Adrenal gland (tissue), 12 donors: ENCODE results near the gene AMN1. TPM values are rescaled to one million over a fixed set of nuclear protein-coding genes. Genes with fewer than 3 reads are reported as not detected.
"Not testable (repeated sequence)": the region's sequence is repeated elsewhere in the genome, so short reads cannot be mapped to it uniquely, and the experiment has no call there.

Source experiments
- DNase-seq, 7 donors: peaks; one replicate each; pipeline ENCODE4 v3.0.0-alpha.2; 2019 to 2020
- H3K27ac ChIP-seq, 5 donors: fragments of 200-600 bp; sonication (generic) in 4 of 5; 1 replicate in 3 of 5; 2 replicates in 2 of 5; pipeline versions ENCODE4 v1.5.1 to v1.8.0; 2016 to 2020; ENCODE audit warnings: mild to moderate bottlenecking in 1 of 5
- H3K27me3 ChIP-seq: fragments of 200-600 bp; 2 replicates; pipeline ENCODE4 v1.8.0; 2021
- H3K36me3 ChIP-seq, 2 donors: fragments of 200-600 bp; replicated peaks in 1 of 2; 1 replicate in 1 of 2; 2 replicates in 1 of 2; pipeline versions ENCODE4 v1.5.1 to v1.8.0; 2018 to 2022
- H3K4me1 ChIP-seq, 2 donors: fragments of 200-600 bp; replicated peaks in 1 of 2; 1 replicate in 1 of 2; 2 replicates in 1 of 2; pipeline versions ENCODE4 v1.5.1 to v1.8.0; 2018 to 2021
- H3K4me3 ChIP-seq, 4 donors: fragments of 200-600 bp; sonication (generic) in 3 of 4; one replicate each; pipeline ENCODE4 v1.5.1; 2016 to 2018
- H3K9me3 ChIP-seq, 3 donors: fragments of 200-600 bp; sonication (generic) in 1 of 3; replicated peaks in 1 of 3; 1 replicate in 2 of 3; 2 replicates in 1 of 3; pipeline versions ENCODE4 v1.5.1 to v1.8.0; 2016 to 2021
- POLR2A ChIP-seq, 2 donors: fragments of 450-650 bp; IDR thresholded peaks; one replicate each; pipeline ENCODE4 v1.6.1; 2017; ENCODE audit warnings: antibody characterized with exemption in 2 of 2, mild to moderate bottlenecking in 2 of 2, moderate library complexity in 1 of 2
- WGBS, 4 donors: extraction: QIAGEN DNeasy Blood & Tissue Kit in 2 of 4; methylation state at CpG; one replicate each; pipeline versions ENCODE4 v1.1.5 to v1.1.7; 2013 to 2017; 5-methylcytosine and 5-hydroxymethylcytosine counted together
- intact Hi-C, 2 donors: fragments of 100-400 bp; cut with DNase I; formaldehyde crosslinking; loops; one replicate each; pipeline versions ENCODE4 v1.14.1 to v1.15.0; 2022 to 2023
- polyA plus RNA-seq, 3 donors: library from polyadenylated mRNA; stranded (reverse); fragments of 200-250 nt in 2 of 3; fragments of 350-450 nt in 1 of 3; fragmentation: Illumina TruSeq in 1 of 3; extraction: RNeasy Lipid Tissue Mini Kit (QIAGEN cat#74804) in 1 of 3; gene quantifications; one replicate each; pipeline ENCODE4 v1.2.3, GENCODE V29; 2013 to 2014
- total RNA-seq, 9 donors: library from RNA; depleted of rRNA in 4 of 9; stranded (reverse); fragments of >200 nt in 4 of 9; fragments of 120-200 nt in 1 of 9; fragmentation: NEBNext Ultra II Directional in 1 of 9; extraction: Animal tissue kit (Norgen Biotek cat#: 25700) in 1 of 9; gene quantifications; one replicate each; pipeline versions ENCODE4 v1.1.0 to v1.2.4, GENCODE V29; 2013 to 2023
- TF ChIP-seq, protein P1 (sequence below), 6 experiments: fragments of 450-650 bp in 4 of 6; fragments of 200-600 bp in 2 of 6; sonication (generic) in 1 of 6; IDR thresholded peaks; 1 replicate in 5 of 6; 2 replicates in 1 of 6; pipeline versions ENCODE4 v1.5.1 to v1.8.0; 2016 to 2021; ENCODE audit warnings: antibody characterized with exemption in 6 of 6, mild to moderate bottlenecking in 2 of 6, moderate library complexity in 1 of 6
- donor health status: healthy with polysubstance abuse.
- donor health status: Bipolar disorder and iron deficiency.
- donor health status: DM: yes; HTN: yes; CAD: no.
- donor health status: DM: no; HTN: no; CAD: no.
- donor health status: DM: no; HTN: no; CAD: no.
- donor health status: DM: yes; HTN: yes; CAD: no.

Gene AMN1
- total and polyA plus RNA-seq, 12 donors, result 7.2 to 36.7 (median 13.1) TPM

DNA sequence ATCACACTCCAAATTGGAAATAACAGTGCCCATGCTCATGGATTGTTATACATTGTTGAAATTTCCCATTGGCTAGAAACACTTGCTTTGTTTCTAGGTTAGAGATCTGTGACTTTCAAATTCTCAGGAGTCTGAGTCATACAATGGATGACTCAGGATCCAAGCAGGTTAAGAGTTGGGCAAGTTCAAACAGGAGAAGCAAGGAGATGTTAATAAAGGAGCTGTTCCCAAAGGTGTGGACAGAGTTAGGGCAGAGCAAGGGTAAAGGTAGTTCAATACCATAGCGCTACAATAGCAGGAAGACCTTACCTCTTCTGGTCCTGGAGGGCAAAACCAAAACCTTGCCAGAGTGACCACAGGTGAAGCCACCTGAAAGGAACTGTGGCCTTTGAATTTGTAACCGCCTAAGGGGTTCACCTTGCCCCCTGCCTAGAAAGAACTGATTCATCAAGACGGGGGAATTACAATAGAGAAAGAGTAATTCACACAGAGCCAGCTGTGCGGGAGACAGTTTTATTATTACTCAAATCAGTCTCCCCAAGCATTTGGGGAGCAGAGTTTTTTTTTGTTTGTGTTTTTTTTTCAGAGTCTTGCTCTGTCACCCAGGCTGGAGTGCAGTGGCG is 4.2 kb upstream of the AMN1 start:
- Histone ChIP-seq H3K27ac (peak overlapping the region in 3 of 5 donors; percentile 58 to 95 (median 61)), H3K4me3 (no peak overlapping the region), H3K4me1 (peaks cover 0 to 39% of the 10 kb centered on the region in 2 donors), H3K27me3 (no peaks in the 10 kb centered on the region), H3K9me3 (peaks cover 0 to 6% (median 0%) of the 10 kb centered on the region in 3 donors), H3K36me3 (no peaks in the 10 kb centered on the region)
- WGBS, 4 donors, result 76 to 93% (median 85%) methylated on average over 5 of the region's 5 CpGs
- intact Hi-C loops, result no loop called here
- no peak for TF ChIP-seq POLR2A (IDR thresholded peaks at IDR 0.05)
- TF ChIP-seq, protein P1, sequence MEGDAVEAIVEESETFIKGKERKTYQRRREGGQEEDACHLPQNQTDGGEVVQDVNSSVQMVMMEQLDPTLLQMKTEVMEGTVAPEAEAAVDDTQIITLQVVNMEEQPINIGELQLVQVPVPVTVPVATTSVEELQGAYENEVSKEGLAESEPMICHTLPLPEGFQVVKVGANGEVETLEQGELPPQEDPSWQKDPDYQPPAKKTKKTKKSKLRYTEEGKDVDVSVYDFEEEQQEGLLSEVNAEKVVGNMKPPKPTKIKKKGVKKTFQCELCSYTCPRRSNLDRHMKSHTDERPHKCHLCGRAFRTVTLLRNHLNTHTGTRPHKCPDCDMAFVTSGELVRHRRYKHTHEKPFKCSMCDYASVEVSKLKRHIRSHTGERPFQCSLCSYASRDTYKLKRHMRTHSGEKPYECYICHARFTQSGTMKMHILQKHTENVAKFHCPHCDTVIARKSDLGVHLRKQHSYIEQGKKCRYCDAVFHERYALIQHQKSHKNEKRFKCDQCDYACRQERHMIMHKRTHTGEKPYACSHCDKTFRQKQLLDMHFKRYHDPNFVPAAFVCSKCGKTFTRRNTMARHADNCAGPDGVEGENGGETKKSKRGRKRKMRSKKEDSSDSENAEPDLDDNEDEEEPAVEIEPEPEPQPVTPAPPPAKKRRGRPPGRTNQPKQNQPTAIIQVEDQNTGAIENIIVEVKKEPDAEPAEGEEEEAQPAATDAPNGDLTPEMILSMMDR (IDR thresholded peaks at IDR 0.05), result no peak
- peak in 1 of 7 donors; percentile 37 for DNase-seq

DNA sequence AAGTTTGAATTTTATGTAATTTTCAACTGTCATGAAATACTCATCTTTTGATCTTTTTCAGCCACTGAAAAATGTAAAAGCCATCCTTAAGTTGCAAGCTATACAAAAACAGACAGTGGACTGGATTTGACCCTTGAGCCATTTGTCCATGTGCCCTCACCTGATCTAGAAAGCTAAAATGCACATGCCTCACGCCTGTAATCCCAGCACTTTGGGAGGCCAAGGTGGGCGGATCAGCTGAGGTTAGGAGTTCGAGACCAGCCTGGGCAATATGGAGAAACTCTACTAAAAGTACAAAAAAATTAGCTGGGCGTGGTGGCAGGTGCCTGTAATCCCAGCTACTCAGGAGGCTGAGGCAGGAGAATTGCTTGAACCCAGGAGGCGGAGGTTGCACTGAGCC is 2.4 kb upstream of the AMN1 start:
- Histone ChIP-seq H3K4me1 (peaks cover 0 to 45% of the 10 kb centered on the region in 2 donors), H3K27ac (peak overlapping the region in 4 of 5 donors; percentile 58 to 95 (median 70)), H3K4me3 (peak overlapping the region in 1 of 4 donors; percentile 30)
- H3K9me3 ChIP-seq, intact Hi-C loops, H3K27me3 ChIP-seq, H3K36me3 ChIP-seq, DNase-seq: not testable (repeated sequence)
- 92 to 96% (median 93%) methylated on average over 5 of the region's 5 CpGs for whole genome bisulfite sequencing, 4 donors

DNA sequence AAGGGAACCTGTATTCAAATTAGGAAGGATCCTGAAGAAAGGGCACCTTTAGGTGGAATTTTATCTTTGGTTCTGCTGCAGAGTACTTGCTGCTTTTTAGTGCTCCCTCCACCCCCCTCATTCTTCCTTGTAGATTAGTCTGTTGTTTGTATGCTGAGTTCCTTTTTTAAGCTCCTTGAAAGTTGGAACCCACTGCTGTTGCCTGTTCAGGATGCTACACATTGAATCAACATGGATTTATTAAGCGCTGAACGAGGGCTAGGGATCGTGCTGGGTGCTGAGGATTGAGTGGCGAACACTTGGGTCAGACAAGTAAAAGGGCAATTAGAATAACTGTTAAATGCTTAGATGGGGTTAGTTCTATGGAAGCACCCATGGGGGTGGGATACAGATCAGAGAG is 884 bp upstream of the AMN1 start:
- H3K27me3 ChIP-seq, result no peaks in the 10 kb centered on the region
- no peaks in the 10 kb centered on the region for H3K36me3 ChIP-seq
- TF ChIP-seq, protein P1 (IDR thresholded peaks at IDR 0.05), result no peak
- no peak for TF ChIP-seq POLR2A (IDR thresholded peaks at IDR 0.05)
- peaks cover 0 to 46% of the 10 kb centered on the region in 2 donors for H3K4me1 ChIP-seq
- 88 to 95% (median 92%) methylated on average over 4 of the region's 4 CpGs for WGBS, 4 donors
- intact Hi-C loops, result no loop called here
- peaks cover 0 to 6% (median 0%) of the 10 kb centered on the region in 3 donors for H3K9me3 ChIP-seq
- H3K27ac ChIP-seq, result peak overlapping the region; percentile 37 to 97 (median 93)
- peak overlapping the region in 3 of 4 donors; percentile 4 to 77 (median 69) for H3K4me3 ChIP-seq
- DNase-seq, result no peak

DNA sequence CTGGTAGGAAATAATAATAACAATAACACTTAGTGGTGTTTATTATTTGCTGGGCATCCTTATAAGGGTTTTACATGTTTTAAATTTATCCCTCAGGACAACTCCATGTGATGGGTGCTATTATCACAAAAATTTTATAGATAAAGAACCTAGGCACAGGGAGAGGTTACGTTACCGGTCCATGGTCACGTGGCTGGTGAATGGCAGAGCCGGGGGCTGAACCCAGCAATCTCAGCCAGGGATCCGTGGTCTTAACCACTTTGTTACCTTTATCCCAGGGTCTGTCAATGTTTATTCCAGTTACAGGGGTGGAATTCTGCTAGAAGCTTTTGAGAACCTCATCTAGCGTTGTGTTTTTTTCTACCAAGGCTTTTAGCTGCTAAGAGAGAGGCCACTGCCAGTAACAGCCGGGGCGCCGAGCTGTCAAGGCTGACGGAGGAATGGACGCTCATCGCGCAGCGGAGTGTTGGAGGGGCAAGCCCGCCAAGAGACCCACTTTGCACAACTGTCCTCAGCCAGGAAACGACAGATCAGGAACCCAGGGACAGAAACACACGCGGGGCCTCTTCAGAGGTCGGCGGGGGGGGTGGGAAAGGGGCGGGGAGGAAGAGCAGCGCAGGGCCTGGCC is 418 bp downstream of the AMN1 start:
- Histone ChIP-seq H3K4me3 (peak overlapping the region in 3 of 4 donors; percentile 43 to 77 (median 54)), H3K27ac (peak overlapping the region; percentile 83 to 97 (median 93)), H3K27me3 (no peaks in the 10 kb centered on the region), H3K9me3 (peaks cover 0 to 6% (median 0%) of the 10 kb centered on the region in 3 donors), H3K36me3 (no peaks in the 10 kb centered on the region), H3K4me1 (peaks cover 0 to 53% of the 10 kb centered on the region in 2 donors)
- peak; percentile 45 to 73 (median 64) for DNase-seq
- intact Hi-C loops, result no loop called here
- TF ChIP-seq, protein P1 (IDR thresholded peaks at IDR 0.05), result no peak
- no peak for TF ChIP-seq POLR2A (IDR thresholded peaks at IDR 0.05)
- WGBS, 4 donors, result 1 to 4% (median 2%) methylated on average over 13 to 22 of the region's 22 CpGs
